PFSK-1 (cell line): ENCODE data around the gene ZFYVE26. TPM values are rescaled to one million over a fixed set of nuclear protein-coding genes. Genes with fewer than 3 reads are reported as not detected.
A peak's percentile ranks its signal among the peaks of the same experiment; 100 is the strongest.

Experiments used
- FOXP2 ChIP-seq: optimal IDR thresholded peaks from 2 replicates; pipeline ENCODE3; 2011; ENCODE audit warnings: borderline replicate concordance, control low read depth, inconsistent platforms; ENCODE audit not compliant: insufficient read depth; ENCODE audit errors: extremely low read length, extremely low read depth
- POLR2AphosphoS5 ChIP-seq: IDR thresholded peaks from 2 replicates; pipeline ENCODE4 v1.6.1; 2012; ENCODE audit warnings: low read depth, mild to moderate bottlenecking, control low read depth, low read length, moderate library complexity
- SIN3A ChIP-seq: IDR thresholded peaks from 2 replicates; pipeline ENCODE4 v1.6.1; 2012; ENCODE audit warnings: mild to moderate bottlenecking, low read length, moderate library complexity, borderline replicate concordance; ENCODE audit not compliant: insufficient read depth
- TAF1 ChIP-seq: IDR thresholded peaks from 2 replicates; pipeline ENCODE4 v1.6.1; 2012; ENCODE audit warnings: low read length, control low read depth, borderline replicate concordance; ENCODE audit not compliant: insufficient read depth
- polyA plus RNA-seq: library from polyadenylated mRNA; unstranded; fragments of >200 nt; gene quantifications from one replicate; pipeline ENCODE4 v1.2.1, GENCODE V29; 2012; ENCODE audit warnings: low read depth, missing spikeins; ENCODE audit not compliant: insufficient read length
- TF ChIP-seq, protein P1 (sequence below), 2 experiments: IDR thresholded peaks; 2 replicates each; pipeline versions ENCODE4 v1.6.1 to v1.8.0; 2011 to 2012; ENCODE audit warnings: low read depth in 2 of 2, low read length in 2 of 2, control low read depth in 1 of 2, inconsistent platforms in 1 of 2, mild to moderate bottlenecking in 1 of 2, moderate library complexity in 1 of 2; ENCODE audit not compliant: insufficient read depth in 1 of 2

Gene ZFYVE26
- 7.1 TPM for polyA plus RNA-seq

DNA sequence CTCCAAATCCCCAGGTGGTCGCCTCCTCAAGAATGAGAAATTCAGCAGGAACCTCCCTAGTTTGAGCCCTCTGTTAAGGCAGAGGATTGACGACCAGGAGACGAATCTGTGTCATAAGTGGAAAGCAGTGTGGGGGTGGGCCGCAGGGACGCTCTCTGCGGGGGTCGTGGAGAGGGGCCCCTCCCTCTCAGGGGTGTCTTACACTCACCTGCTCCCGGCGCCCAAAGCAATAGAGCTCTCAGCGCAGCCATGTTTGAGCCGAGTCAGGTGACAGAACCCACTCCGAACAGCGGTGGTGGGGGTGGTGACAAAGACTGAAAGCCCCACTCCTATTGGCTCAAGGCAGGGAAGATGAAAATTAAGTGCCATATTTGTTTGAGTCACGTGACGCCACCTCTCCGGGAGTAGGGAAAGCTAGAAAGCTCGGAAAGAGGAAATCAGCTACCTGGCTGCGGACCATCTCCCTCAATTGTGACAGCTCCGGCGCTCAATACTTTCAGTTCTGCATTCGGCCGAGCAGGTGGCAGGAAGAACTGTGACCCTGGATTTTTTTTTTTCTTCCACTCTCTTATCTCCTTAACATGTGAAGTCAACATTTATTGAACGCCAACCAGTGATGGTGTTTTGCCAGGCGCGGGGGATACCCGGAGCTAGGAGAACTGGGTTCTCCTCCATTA lies at the start of gene ZFYVE26:
ZFYVE26 (minus strand) TSS at position 265 of the 677 bp plus-strand sequence. CDS start 627 bp downstream, outside the sequence.
- TF ChIP-seq SIN3A: peak; percentile 65; the same call in 1 of the 2 replicates
- TF ChIP-seq FOXP2: no peak
- TF ChIP-seq TAF1: peak; percentile 47; the same call in 1 of the 2 replicates
- TF ChIP-seq POLR2AphosphoS5: peak; percentile 73

DNA sequence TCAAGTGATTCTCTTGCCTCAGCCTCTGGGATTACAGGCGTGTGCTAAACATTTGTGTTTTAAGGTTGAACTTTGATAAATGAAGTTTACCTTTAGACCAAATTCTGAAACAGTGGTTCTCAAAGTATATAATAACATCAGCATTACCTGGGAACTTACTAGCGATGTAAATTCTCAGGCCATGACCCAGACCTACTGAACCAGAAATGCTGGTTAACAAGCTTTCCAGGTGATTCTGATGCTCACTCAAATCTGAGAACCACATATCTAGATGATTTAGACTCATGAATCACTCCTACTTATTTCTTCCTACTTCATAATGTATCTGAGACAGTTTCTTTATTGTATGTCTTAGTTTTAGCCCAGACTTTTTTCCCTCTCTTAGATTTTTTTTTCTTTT lies 46.8 kb upstream of the ZFYVE26 start:
- TF ChIP-seq POLR2AphosphoS5 (no peak), SIN3A (no peak), TAF1 (no peak)

DNA sequence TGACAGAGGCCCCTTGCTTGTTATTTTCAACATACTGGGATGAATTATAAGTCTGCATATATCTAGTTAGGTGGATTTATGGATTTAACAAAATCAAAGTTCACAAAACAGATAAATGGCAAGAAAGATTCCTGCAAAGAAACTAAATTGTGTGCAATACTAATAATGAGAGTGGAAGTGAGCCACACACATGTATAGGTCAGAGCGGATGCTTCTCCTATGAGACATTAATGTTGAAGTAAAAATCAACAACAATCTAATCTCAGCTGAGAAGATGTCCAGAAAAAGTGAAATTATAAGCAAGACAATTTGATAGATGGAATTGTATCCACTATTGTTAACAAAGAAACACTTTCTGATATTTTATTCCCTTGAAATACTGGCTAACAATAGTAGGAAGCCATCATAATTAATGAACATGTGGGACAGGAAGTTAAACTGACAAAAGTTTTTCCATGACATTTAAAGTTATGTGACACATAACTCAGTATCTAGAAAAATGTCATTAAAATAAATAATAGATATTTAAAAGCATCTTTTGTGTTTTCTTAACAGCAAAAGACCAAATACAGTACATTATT lies 42.9 kb upstream of the ZFYVE26 start:
- no peak for TF ChIP-seq FOXP2
- TF ChIP-seq TAF1: no peak
- no peak for TF ChIP-seq SIN3A
- TF ChIP-seq, protein P1, sequence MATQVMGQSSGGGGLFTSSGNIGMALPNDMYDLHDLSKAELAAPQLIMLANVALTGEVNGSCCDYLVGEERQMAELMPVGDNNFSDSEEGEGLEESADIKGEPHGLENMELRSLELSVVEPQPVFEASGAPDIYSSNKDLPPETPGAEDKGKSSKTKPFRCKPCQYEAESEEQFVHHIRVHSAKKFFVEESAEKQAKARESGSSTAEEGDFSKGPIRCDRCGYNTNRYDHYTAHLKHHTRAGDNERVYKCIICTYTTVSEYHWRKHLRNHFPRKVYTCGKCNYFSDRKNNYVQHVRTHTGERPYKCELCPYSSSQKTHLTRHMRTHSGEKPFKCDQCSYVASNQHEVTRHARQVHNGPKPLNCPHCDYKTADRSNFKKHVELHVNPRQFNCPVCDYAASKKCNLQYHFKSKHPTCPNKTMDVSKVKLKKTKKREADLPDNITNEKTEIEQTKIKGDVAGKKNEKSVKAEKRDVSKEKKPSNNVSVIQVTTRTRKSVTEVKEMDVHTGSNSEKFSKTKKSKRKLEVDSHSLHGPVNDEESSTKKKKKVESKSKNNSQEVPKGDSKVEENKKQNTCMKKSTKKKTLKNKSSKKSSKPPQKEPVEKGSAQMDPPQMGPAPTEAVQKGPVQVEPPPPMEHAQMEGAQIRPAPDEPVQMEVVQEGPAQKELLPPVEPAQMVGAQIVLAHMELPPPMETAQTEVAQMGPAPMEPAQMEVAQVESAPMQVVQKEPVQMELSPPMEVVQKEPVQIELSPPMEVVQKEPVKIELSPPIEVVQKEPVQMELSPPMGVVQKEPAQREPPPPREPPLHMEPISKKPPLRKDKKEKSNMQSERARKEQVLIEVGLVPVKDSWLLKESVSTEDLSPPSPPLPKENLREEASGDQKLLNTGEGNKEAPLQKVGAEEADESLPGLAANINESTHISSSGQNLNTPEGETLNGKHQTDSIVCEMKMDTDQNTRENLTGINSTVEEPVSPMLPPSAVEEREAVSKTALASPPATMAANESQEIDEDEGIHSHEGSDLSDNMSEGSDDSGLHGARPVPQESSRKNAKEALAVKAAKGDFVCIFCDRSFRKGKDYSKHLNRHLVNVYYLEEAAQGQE (IDR thresholded peaks at IDR 0.05; ENCODE audit: insufficient read depth in 1 of 2, low read depth in 2 of 2, low read length in 2 of 2): no peak
- TF ChIP-seq POLR2AphosphoS5: no peak

DNA sequence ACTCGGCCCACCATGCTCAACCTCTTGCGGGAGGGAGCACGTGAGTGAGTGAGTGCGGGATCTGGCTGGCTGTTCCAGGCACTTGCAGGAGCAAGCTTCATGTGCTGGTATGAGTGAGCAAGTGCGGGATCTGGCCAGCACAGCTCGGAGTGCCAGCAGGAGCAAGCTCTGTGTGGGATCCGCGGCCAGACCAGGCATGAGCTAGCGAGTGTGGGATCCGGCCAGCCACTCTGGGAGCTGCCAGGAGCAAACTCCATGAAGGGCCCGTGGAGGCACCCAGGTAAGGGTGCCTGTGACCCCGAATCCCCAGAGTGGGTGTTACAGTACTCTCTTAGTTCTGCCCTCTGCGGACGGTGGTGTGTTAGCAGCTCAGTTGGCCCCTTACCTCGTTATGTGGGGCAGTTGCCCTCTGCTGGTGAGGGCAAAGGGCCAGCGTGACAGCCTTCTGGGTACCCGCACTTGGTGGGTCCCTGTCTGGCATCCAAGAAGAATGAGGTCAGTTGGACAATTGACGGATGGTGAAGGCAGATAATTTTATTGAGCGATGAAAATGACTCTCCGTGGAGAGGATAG lies 41.5 kb upstream of the ZFYVE26 start:
- TF ChIP-seq FOXP2: no peak
- TF ChIP-seq, protein P1 (IDR thresholded peaks at IDR 0.05; ENCODE audit: insufficient read depth in 1 of 2, low read depth in 2 of 2, low read length in 2 of 2): no peak
- no peak for TF ChIP-seq TAF1
- no peak for TF ChIP-seq POLR2AphosphoS5
- no peak for TF ChIP-seq SIN3A

DNA sequence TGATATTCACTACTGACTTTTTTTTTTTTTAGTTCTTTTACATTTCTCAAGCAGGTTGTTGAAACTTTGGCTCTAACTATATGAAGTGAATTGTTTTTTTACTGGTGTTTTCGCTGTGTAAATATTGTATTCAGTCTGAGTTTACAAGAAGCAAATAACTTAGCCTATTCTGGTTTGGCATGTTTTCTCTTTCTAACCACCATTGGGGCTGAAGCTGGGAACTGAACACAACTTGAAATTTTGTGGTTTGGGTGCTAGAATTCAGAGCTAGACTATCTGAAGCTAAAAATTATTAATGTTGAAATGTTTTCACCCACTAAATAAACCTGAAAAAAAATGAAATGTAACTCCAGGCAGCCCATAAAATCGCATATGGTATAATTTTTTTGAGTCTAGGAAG lies 40.4 kb upstream of the ZFYVE26 start:
- no peak for TF ChIP-seq SIN3A
- TF ChIP-seq TAF1: no peak
- TF ChIP-seq POLR2AphosphoS5: no peak

DNA sequence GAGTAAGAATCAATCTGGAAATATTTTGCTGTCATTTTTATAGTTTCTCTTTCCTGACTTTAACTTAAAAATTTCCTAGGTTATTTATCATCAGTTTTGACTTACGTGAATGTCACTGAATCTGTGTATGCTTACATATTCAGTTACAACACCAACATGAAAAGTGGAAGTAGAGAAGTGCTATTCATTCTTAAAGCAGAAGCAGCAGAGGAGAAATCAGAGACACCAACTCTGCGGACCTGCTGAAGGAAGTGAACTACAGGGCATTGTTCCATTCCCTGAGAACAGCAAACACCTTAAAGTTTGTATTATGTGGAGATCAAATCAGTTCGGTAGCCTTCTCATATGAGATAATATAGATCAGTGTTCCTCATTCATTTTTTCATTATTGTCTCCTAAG lies 37.3 kb upstream of the ZFYVE26 start:
- TF ChIP-seq, protein P1 (IDR thresholded peaks at IDR 0.05; ENCODE audit: insufficient read depth in 1 of 2, low read depth in 2 of 2, low read length in 2 of 2): no peak
- TF ChIP-seq FOXP2 (no peak), POLR2AphosphoS5 (no peak), SIN3A (no peak), TAF1 (no peak)
